Erythroblast (primary cell): Measurements from ENCODE around the gene VIPR2.

ENCODE experiments used
- DNase-seq, 2 experiments: peaks; one replicate each; lab custom pipeline; 2025; lab: John Stamatoyannopoulos, UW
- GATA1 ChIP-seq: IDR thresholded peaks from 2 replicates; pipeline ENCODE4 v1.6.1; 2011; ENCODE audit warnings: low read depth, mild to moderate bottlenecking, control low read depth, low read length, moderate library complexity
- POLR2A ChIP-seq: IDR thresholded peaks from 2 replicates; pipeline ENCODE4 v1.6.1; 2011; ENCODE audit warnings: mild to moderate bottlenecking, low read length

VIPR2 gene

GRCh38 chr7:159056737-159057136 is 87.9 kb downstream of the VIPR2 start:
- TF ChIP-seq POLR2A (no peak), GATA1 (no peak)
- no peak for DNase-seq

- no peak for TF ChIP-seq GATA1
- TF ChIP-seq POLR2A, result no peak
- DNase-seq, result no peak
Observed at GRCh38 chr7:159051916-159052315, 92.8 kb downstream of the VIPR2 start.

- no peak for DNase-seq
- TF ChIP-seq POLR2A (no peak), GATA1 (no peak)
Observed at GRCh38 chr7:159050704-159051103, 94.0 kb downstream of the VIPR2 start.

- no peak for DNase-seq
- no peak for TF ChIP-seq POLR2A
- TF ChIP-seq GATA1, result no peak
Observed at GRCh38 chr7:159049266-159050025, 95.2 kb downstream of the VIPR2 start.

GRCh38 chr7:159048656-159049055 is 96.0 kb downstream of the VIPR2 start:
- TF ChIP-seq POLR2A, result no peak
- TF ChIP-seq GATA1, result no peak
- no peak for DNase-seq

- no peak for TF ChIP-seq GATA1
- no peak for TF ChIP-seq POLR2A
- DNase-seq, result no peak
Observed at GRCh38 chr7:159047536-159047935, 97.1 kb downstream of the VIPR2 start.

- no peak for DNase-seq
- TF ChIP-seq POLR2A, result no peak
- no peak for TF ChIP-seq GATA1
Observed at GRCh38 chr7:159046300-159046699, 98.4 kb downstream of the VIPR2 start.

- TF ChIP-seq GATA1 (no peak), POLR2A (no peak)
- DNase-seq, result no peak
Observed at GRCh38 chr7:159045839-159046238, 98.8 kb downstream of the VIPR2 start.

GRCh38 chr7:159042581-159043101 is 102.0 kb downstream of the VIPR2 start:
- no peak for DNase-seq
- TF ChIP-seq POLR2A (no peak), GATA1 (no peak)

GRCh38 chr7:159042103-159042502 is 102.6 kb downstream of the VIPR2 start:
- no peak for TF ChIP-seq GATA1
- DNase-seq, result no peak

- no peak for DNase-seq
- TF ChIP-seq GATA1 (no peak), POLR2A (no peak)
Observed at GRCh38 chr7:159040912-159041711, 103.6 kb downstream of the VIPR2 start.

GRCh38 chr7:159040146-159040545 is 104.5 kb downstream of the VIPR2 start:
- TF ChIP-seq POLR2A, result no peak
- no peak for TF ChIP-seq GATA1
- DNase-seq, result no peak

GRCh38 chr7:159039716-159040115 is 105.0 kb downstream of the VIPR2 start:
- no peak for DNase-seq
- no peak for TF ChIP-seq GATA1
- TF ChIP-seq POLR2A, result no peak

- TF ChIP-seq GATA1 (no peak), POLR2A (no peak)
- no peak for DNase-seq
Observed at GRCh38 chr7:159038066-159038465, 106.6 kb downstream of the VIPR2 start.
